Measurements from ENCODE around the gene IL18.

- TF ChIP-seq POLR2AphosphoS5 (IDR thresholded peaks at IDR 0.05; ENCODE audit: low read depth, low read length) = no peak
- no peak for TF ChIP-seq TAF1 (IDR thresholded peaks at IDR 0.05; ENCODE audit: borderline replicate concordance, low read depth, low read length)
Measured at GRCh38 chr11:112113539-112114457, 50.1 kb downstream of the IL18 start.

All from GM12892 (cell line).